Effector memory CD8-positive, alpha-beta T cell (primary cell): ENCODE data around the gene ETDB.
A peak's percentile ranks its signal among the peaks of the same experiment; 100 is the strongest.

ENCODE experiments used
- ATAC-seq: fragments of 150-1000 bp; cut with Tn5 transposase; replicated peaks from 2 replicates; pipeline ENCODE4 v1.10.0; 2021; ENCODE audit warnings: mild to moderate bottlenecking, moderate library complexity
- DNase-seq, 3 experiments: peaks; one replicate each; pipeline ENCODE4 v3.0.0; 2021
- H3K27ac Mint-ChIP-seq, 2 donors: one replicate each; pipeline ENCODE4 v1.8.0; 2022; ENCODE audit warnings: mild to moderate bottlenecking in 2 of 2, mixed read lengths in 2 of 2, moderate library complexity in 2 of 2
- H3K27me3 Mint-ChIP-seq, 2 donors: one replicate each; pipeline ENCODE4 v1.8.0; 2022; ENCODE audit warnings: mixed read lengths in 2 of 2
- H3K36me3 Mint-ChIP-seq: one replicate; pipeline ENCODE4 v1.8.0; 2022; ENCODE audit warnings: mild to moderate bottlenecking, moderate library complexity, mixed read lengths; ENCODE audit not compliant: insufficient read depth
- H3K4me1 Mint-ChIP-seq, 2 donors: one replicate each; pipeline ENCODE4 v1.8.0; 2022; ENCODE audit warnings: low read depth in 2 of 2, mixed read lengths in 2 of 2
- H3K4me3 Mint-ChIP-seq, 2 donors: one replicate each; pipeline ENCODE4 v1.8.0; 2022; ENCODE audit warnings: mild to moderate bottlenecking in 2 of 2, mixed read lengths in 2 of 2, moderate library complexity in 2 of 2
- H3K9me3 Mint-ChIP-seq, 2 donors: one replicate each; pipeline ENCODE4 v1.8.0; 2022; ENCODE audit warnings: mixed read lengths in 2 of 2

Gene ETDB

DNA sequence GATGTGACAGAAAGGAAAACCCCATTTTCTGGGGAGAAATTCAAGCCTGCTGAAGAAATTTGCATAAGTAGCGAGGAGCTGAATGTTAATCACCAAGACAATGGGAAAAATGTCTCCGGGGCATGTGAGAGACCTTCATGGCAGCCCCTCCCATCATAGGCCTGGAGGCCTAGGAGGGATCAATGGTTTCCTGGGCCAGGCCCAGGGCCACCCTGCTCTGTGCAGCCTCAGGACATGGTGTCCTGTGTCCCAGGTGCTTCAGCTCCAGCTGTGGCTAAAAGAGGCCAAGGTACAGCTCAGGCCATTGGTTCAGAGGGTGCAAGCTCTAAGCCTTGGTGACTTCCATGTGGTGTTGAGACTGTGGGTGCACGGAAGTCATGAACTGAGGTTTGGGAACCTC lies 31.2 kb downstream of the ETDB start:
- peaks cover 5 to 6% of the 10 kb centered on the region in 2 donors for H3K4me1 Mint-ChIP-seq
- H3K4me3 Mint-ChIP-seq: no peak overlapping the region
- H3K36me3 Mint-ChIP-seq: no peaks in the 10 kb centered on the region
- ATAC-seq (no peak), DNase-seq (no peak)
- H3K27ac Mint-ChIP-seq: no peak overlapping the region
- H3K27me3 Mint-ChIP-seq: peaks cover 6 to 22% of the 10 kb centered on the region in 2 donors
- H3K9me3 Mint-ChIP-seq: no peaks in the 10 kb centered on the region

- ATAC-seq: no peak
- Mint-ChIP-seq H3K27ac (no peak overlapping the region), H3K9me3 (no peaks in the 10 kb centered on the region), H3K27me3 (peaks cover 6 to 22% of the 10 kb centered on the region in 2 donors), H3K4me3 (no peak overlapping the region), H3K4me1 (peaks cover 5 to 6% of the 10 kb centered on the region in 2 donors), H3K36me3 (no peaks in the 10 kb centered on the region)
- no peak for DNase-seq
Measured at GRCh38 chrX:135087867-135088266, 32.5 kb downstream of the ETDB start.

DNA sequence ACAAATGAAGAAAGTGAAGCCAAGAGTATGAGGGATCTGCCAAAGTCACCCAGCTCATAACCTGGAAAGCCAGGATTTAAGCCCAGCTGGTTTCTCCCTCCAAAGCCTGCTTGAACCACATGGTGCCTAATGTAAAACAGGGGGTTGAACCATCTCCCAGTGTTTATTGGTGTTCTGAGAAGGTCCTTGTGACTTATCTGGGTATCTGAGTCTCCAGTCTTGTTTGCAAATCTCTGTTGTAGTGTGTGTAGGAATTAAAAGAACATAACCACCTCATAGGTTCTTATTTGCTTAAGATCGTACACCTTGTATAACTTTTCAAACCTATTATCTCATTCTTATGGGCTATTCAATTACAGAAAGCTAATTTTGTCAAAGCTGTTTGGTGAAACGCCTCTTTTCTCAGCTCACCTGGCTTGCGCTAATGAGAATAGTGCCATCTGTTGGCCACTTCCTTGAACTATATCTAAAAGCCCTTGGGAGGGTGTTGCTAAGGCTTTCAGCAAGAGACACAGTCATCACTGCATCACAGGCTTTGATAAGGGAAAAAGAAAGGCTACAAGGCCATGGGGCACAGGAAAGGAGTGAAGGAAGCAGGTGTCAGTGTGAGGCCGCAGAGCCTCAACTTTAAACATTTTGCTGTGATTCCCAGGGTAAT lies 34.0 kb downstream of the ETDB start:
- Mint-ChIP-seq H3K27ac (peak overlapping the region in 1 of 2 donors; percentile 14), H3K27me3 (peaks cover 6 to 22% of the 10 kb centered on the region in 2 donors)

DNA sequence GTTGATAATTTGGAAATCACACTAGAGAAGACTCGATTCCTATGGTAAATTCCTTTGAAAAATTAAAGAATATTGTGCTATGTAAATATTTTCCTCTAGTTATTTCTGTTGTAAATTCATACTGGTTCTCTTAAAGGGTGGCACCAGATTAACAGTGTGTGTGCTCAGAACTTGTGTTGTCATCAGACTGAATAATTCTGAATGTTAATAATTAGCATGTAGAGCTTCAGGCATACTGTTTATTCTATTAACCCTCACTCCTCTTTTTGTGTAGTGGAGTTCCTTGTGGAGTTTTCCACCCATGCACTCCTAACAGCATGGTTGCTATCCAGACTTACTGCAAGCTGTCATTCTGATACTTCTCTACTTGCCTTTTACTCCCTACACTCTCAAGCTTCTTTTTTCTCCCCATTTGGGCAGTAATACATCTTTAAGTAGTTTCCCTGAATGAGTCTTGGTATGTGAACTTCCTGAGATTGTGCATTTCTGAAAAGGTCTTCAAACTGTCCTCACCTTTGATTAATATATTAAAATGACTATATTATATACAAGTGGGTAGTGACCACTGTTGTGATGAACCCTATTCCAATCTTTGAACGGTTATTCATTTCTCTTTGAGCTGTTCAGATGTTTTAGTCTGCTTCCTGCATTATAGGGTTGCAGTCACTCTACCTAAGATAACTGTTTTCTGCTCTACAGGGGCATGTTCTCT lies 38.5 kb downstream of the ETDB start:
- Mint-ChIP-seq H3K4me1 (peaks cover 5 to 6% of the 10 kb centered on the region in 2 donors), H3K36me3 (peaks cover 3% of the 10 kb centered on the region), H3K27ac (no peak overlapping the region), H3K4me3 (no peak overlapping the region), H3K27me3 (peaks cover 6 to 22% of the 10 kb centered on the region in 2 donors), H3K9me3 (no peaks in the 10 kb centered on the region)
- no peak for DNase-seq
- ATAC-seq: no peak

More for the DNA sequence above, 34.0 kb downstream of the ETDB start:
- H3K4me3 Mint-ChIP-seq: no peak overlapping the region
- DNase-seq (peak; percentile 40 to 49 (median 45)), ATAC-seq (peak; percentile 98)
- no peaks in the 10 kb centered on the region for H3K9me3 Mint-ChIP-seq
- no peaks in the 10 kb centered on the region for H3K36me3 Mint-ChIP-seq
- peaks cover 5 to 6% of the 10 kb centered on the region in 2 donors for H3K4me1 Mint-ChIP-seq
